Calu3 (cell line): ENCODE results near the gene MYF5. TPM values are rescaled to one million over a fixed set of nuclear protein-coding genes. Genes with fewer than 3 reads are reported as not detected.

Experiments used
- BruUV-seq: library from RNA; stranded (reverse); fragments of 400-500 nt; replicated peaks from 2 replicates; lab custom pipeline; 2021; lab: Mats Ljungman, UMichigan
- CTCF ChIA-PET: fragments of 300-600 bp; sonication (Branson Sonifier 250); formaldehyde crosslinking; loops from one replicate; lab custom pipeline; 2022; ENCODE audit warnings: antibody characterized with exemption; lab: Charles Lee
- DNase-seq: peaks from one replicate; pipeline ENCODE4 v3.0.0; 2022
- H3K27ac Mint-ChIP-seq: one replicate; pipeline ENCODE4 v1.8.0; 2022; ENCODE audit warnings: mixed read lengths; ENCODE audit not compliant: unreplicated experiment
- H3K27me3 Mint-ChIP-seq: one replicate; pipeline ENCODE4 v1.8.0; 2022; ENCODE audit warnings: mixed read lengths; ENCODE audit not compliant: unreplicated experiment
- H3K36me3 Mint-ChIP-seq: one replicate; pipeline ENCODE4 v1.8.0; 2022; ENCODE audit warnings: mild to moderate bottlenecking, moderate library complexity, mixed read lengths; ENCODE audit not compliant: insufficient read depth, unreplicated experiment
- H3K4me1 Mint-ChIP-seq: one replicate; pipeline ENCODE4 v1.8.0; 2022; ENCODE audit warnings: mild to moderate bottlenecking, low read depth, mixed read lengths; ENCODE audit not compliant: unreplicated experiment
- H3K4me3 Mint-ChIP-seq: one replicate; pipeline ENCODE4 v1.8.0; 2022; ENCODE audit warnings: mild to moderate bottlenecking, low read depth, moderate library complexity, mixed read lengths; ENCODE audit not compliant: unreplicated experiment
- H3K9me3 Mint-ChIP-seq: one replicate; pipeline ENCODE4 v1.8.0; 2022; ENCODE audit warnings: low read depth, mixed read lengths; ENCODE audit not compliant: unreplicated experiment
- CTCF ChIP-seq: fragments of 200-600 bp; IDR thresholded peaks from one replicate; pipeline ENCODE4 v1.8.0; 2022; ENCODE audit warnings: antibody characterized with exemption; ENCODE audit not compliant: unreplicated experiment
- intact Hi-C: fragments of 100-400 bp; cut with micrococcal nuclease; formaldehyde crosslinking; loops from one replicate; pipeline ENCODE4 v1.10.0; 2022; ENCODE audit not compliant: unreplicated experiment
- total RNA-seq: library from RNA; stranded (reverse); gene quantifications from 2 replicates; pipeline ENCODE4 v1.2.3, GENCODE V29; 2022

The MYF5 gene
- total RNA-seq, 1 experiment from 2014 or later = not detected

GRCh38 chr12:80749456-80749855 is 32.7 kb downstream of the MYF5 start:
- DNase-seq = no peak
- no peak overlapping the region for H3K27ac Mint-ChIP-seq
- H3K4me3 Mint-ChIP-seq = no peak overlapping the region
- CTCF ChIA-PET = no interaction called here
- H3K27me3 Mint-ChIP-seq = no peaks in the 10 kb centered on the region
- H3K4me1 Mint-ChIP-seq = no peaks in the 10 kb centered on the region
- H3K9me3 Mint-ChIP-seq = no peaks in the 10 kb centered on the region
- H3K36me3 Mint-ChIP-seq = no peaks in the 10 kb centered on the region
- TF ChIP-seq CTCF = no peak
- intact Hi-C loops = no loop called here
- BruUV-seq = no TSS peak

GRCh38 chr12:80752464-80752863 is 35.8 kb downstream of the MYF5 start:
- Mint-ChIP-seq H3K4me1 (no peaks in the 10 kb centered on the region), H3K36me3 (no peaks in the 10 kb centered on the region), H3K9me3 (no peaks in the 10 kb centered on the region), H3K27me3 (no peaks in the 10 kb centered on the region), H3K27ac (no peak overlapping the region), H3K4me3 (no peak overlapping the region)
- TF ChIP-seq CTCF = no peak
- no TSS peak for BruUV-seq
- CTCF ChIA-PET = no interaction called here
- intact Hi-C loops = no loop called here
- no peak for DNase-seq

GRCh38 chr12:80754274-80754673 is 37.6 kb downstream of the MYF5 start:
- CTCF ChIA-PET = interaction anchor here (0.6 kb wide), 1 partner anchor 62 kb away, joined by 3 read pairs; no protein-coding TSS in a partner anchor
- Mint-ChIP-seq H3K9me3 (no peaks in the 10 kb centered on the region), H3K27ac (no peak overlapping the region), H3K36me3 (no peaks in the 10 kb centered on the region), H3K4me3 (no peak overlapping the region), H3K4me1 (no peaks in the 10 kb centered on the region), H3K27me3 (no peaks in the 10 kb centered on the region)
- intact Hi-C loops = no loop called here
- no peak for TF ChIP-seq CTCF
- no TSS peak for BruUV-seq
- DNase-seq = no peak

GRCh38 chr12:80756875-80757274 is 40.2 kb downstream of the MYF5 start:
- H3K9me3 Mint-ChIP-seq = no peaks in the 10 kb centered on the region
- CTCF ChIA-PET = no interaction called here
- no peaks in the 10 kb centered on the region for H3K36me3 Mint-ChIP-seq
- BruUV-seq = no TSS peak
- no peak for DNase-seq
- no peaks in the 10 kb centered on the region for H3K4me1 Mint-ChIP-seq
- H3K4me3 Mint-ChIP-seq = no peak overlapping the region
- H3K27ac Mint-ChIP-seq = no peak overlapping the region
- H3K27me3 Mint-ChIP-seq = no peaks in the 10 kb centered on the region
- TF ChIP-seq CTCF = no peak
- intact Hi-C loops = loop anchor here (5.0 kb wide), 1 partner anchor 505 kb away; no protein-coding TSS in a partner anchor
